GM19025 (cell line): ENCODE measurements around the gene UBE2O.
"Not testable (repeated sequence)": the region's sequence is repeated elsewhere in the genome, so short reads cannot be mapped to it uniquely, and the experiment has no call there.

Source experiments
- ATAC-seq: cut with Tn5 transposase; IDR thresholded peaks from one replicate; pipeline ENCODE4 v1.9.1; 2021; ENCODE audit warnings: mild to moderate bottlenecking, low read depth, moderate library complexity; ENCODE audit not compliant: unreplicated experiment

The UBE2O gene

GRCh38 chr17:76381633-76382350, 71.2 kb downstream of the UBE2O start:
- ATAC-seq = no peak

GRCh38 chr17:76379646-76380376, 73.1 kb downstream of the UBE2O start:
- no peak for ATAC-seq

- ATAC-seq = no peak
These were observed 73.7 kb downstream of the UBE2O start for GRCh38 chr17:76379275-76379641.

- ATAC-seq = no peak
These were observed 74.2 kb downstream of the UBE2O start for GRCh38 chr17:76378548-76379274.

GRCh38 chr17:76376318-76377133, 76.4 kb downstream of the UBE2O start:
- no peak for ATAC-seq

GRCh38 chr17:76371656-76372628, 81.0 kb downstream of the UBE2O start:
- ATAC-seq = no peak

- no peak for ATAC-seq
These were observed 82.5 kb downstream of the UBE2O start for GRCh38 chr17:76370261-76370993.

GRCh38 chr17:76369804-76370203, 83.1 kb downstream of the UBE2O start:
- ATAC-seq = no peak

GRCh38 chr17:76369379-76369778, 83.6 kb downstream of the UBE2O start:
- no peak for ATAC-seq

- ATAC-seq = no peak
These were observed 84.4 kb downstream of the UBE2O start for GRCh38 chr17:76368545-76368944.

- ATAC-seq = no peak
These were observed 85.3 kb downstream of the UBE2O start for GRCh38 chr17:76367642-76368041.

- no peak for ATAC-seq
These were observed 86.7 kb downstream of the UBE2O start for GRCh38 chr17:76366247-76366646.

- ATAC-seq = no peak
These were observed 87.6 kb downstream of the UBE2O start for GRCh38 chr17:76365256-76365903.

- no peak for ATAC-seq
These were observed 89.7 kb downstream of the UBE2O start for GRCh38 chr17:76363107-76363842.

- no peak for ATAC-seq
These were observed 92.5 kb downstream of the UBE2O start for GRCh38 chr17:76360461-76360860.

- not testable (repeated sequence) for ATAC-seq
These were observed 93.2 kb downstream of the UBE2O start for GRCh38 chr17:76359776-76360175.

- ATAC-seq = no peak
These were observed 93.6 kb downstream of the UBE2O start for GRCh38 chr17:76359375-76359774.
